Measurements from ENCODE around the gene DHX35. TPM values are rescaled to one million over a fixed set of nuclear protein-coding genes. Genes with fewer than 3 reads are reported as not detected.

Gene DHX35
- total and polyA plus RNA-seq, 4 donors: 13.6 to 14.8 (median 14.2) TPM

GRCh38 chr20:39075731-39076130 is 113.6 kb downstream of the DHX35 start:
- no peak for DNase-seq (ENCODE audit: low read depth in 4 of 6, low spot score in 6 of 6)
- Histone ChIP-seq H3K9me3 (ENCODE audit: control insufficient read depth, insufficient read depth, low read length) (no peaks in the 10 kb centered on the region), H3K4me3 (ENCODE audit: low read depth, low read length) (no peak overlapping the region), H3K4me1 (ENCODE audit: control insufficient read depth, insufficient read depth, low read length) (no peaks in the 10 kb centered on the region), H3K27me3 (ENCODE audit: control insufficient read depth, insufficient read depth, low read length) (no peaks in the 10 kb centered on the region), H3K36me3 (ENCODE audit: control insufficient read depth, insufficient read depth, low read length) (no peaks in the 10 kb centered on the region), H3K27ac (ENCODE audit: low read depth, low read length) (no peak overlapping the region)
- 82% methylated on average over 1 of the region's 2 CpGs for WGBS (ENCODE audit: insufficient coverage)

GRCh38 chr20:39076958-39077357 is 114.8 kb downstream of the DHX35 start:
- Histone ChIP-seq H3K4me1 (ENCODE audit: control insufficient read depth, insufficient read depth, low read length) (no peaks in the 10 kb centered on the region), H3K9me3 (ENCODE audit: control insufficient read depth, insufficient read depth, low read length) (no peaks in the 10 kb centered on the region), H3K27ac (ENCODE audit: low read depth, low read length) (no peak overlapping the region), H3K4me3 (ENCODE audit: low read depth, low read length) (no peak overlapping the region), H3K36me3 (ENCODE audit: control insufficient read depth, insufficient read depth, low read length) (no peaks in the 10 kb centered on the region), H3K27me3 (ENCODE audit: control insufficient read depth, insufficient read depth, low read length) (no peaks in the 10 kb centered on the region)
- DNase-seq (ENCODE audit: low read depth in 4 of 6, low spot score in 6 of 6): no peak
- 60% methylated on average over 5 of the region's 7 CpGs for WGBS (ENCODE audit: insufficient coverage)

- peaks cover 13% of the 10 kb centered on the region for H3K4me1 ChIP-seq (ENCODE audit: control insufficient read depth, insufficient read depth, low read length)
- WGBS (ENCODE audit: insufficient coverage): no CpG with 5 or more reads among the region's 1 CpG
Observed at GRCh38 chr20:39080326-39080725, 118.2 kb downstream of the DHX35 start.

GRCh38 chr20:39081255-39081654 is 119.1 kb downstream of the DHX35 start:
- H3K27me3 ChIP-seq (ENCODE audit: control insufficient read depth, insufficient read depth, low read length): no peaks in the 10 kb centered on the region
- no peaks in the 10 kb centered on the region for H3K9me3 ChIP-seq (ENCODE audit: control insufficient read depth, insufficient read depth, low read length)
- no peaks in the 10 kb centered on the region for H3K36me3 ChIP-seq (ENCODE audit: control insufficient read depth, insufficient read depth, low read length)
- 6% methylated on average over 3 of the region's 5 CpGs for WGBS (ENCODE audit: insufficient coverage)
- peak; percentile 43 to 93 (median 71) for DNase-seq (ENCODE audit: low read depth in 4 of 6, low spot score in 6 of 6)
- H3K27ac ChIP-seq (ENCODE audit: low read depth, low read length): no peak overlapping the region
- H3K4me1 ChIP-seq (ENCODE audit: control insufficient read depth, insufficient read depth, low read length): peaks cover 13% of the 10 kb centered on the region
- no peak overlapping the region for H3K4me3 ChIP-seq (ENCODE audit: low read depth, low read length)

More at GRCh38 chr20:39080326-39080725, 118.2 kb downstream of the DHX35 start:
- Histone ChIP-seq H3K36me3 (ENCODE audit: control insufficient read depth, insufficient read depth, low read length) (no peaks in the 10 kb centered on the region), H3K4me3 (ENCODE audit: low read depth, low read length) (no peak overlapping the region), H3K27me3 (ENCODE audit: control insufficient read depth, insufficient read depth, low read length) (no peaks in the 10 kb centered on the region), H3K27ac (ENCODE audit: low read depth, low read length) (no peak overlapping the region), H3K9me3 (ENCODE audit: control insufficient read depth, insufficient read depth, low read length) (no peaks in the 10 kb centered on the region)
- no peak for DNase-seq (ENCODE audit: low read depth in 4 of 6, low spot score in 6 of 6)

GRCh38 chr20:39082622-39083398 is 120.7 kb downstream of the DHX35 start:
- H3K36me3 ChIP-seq (ENCODE audit: control insufficient read depth, insufficient read depth, low read length): no peaks in the 10 kb centered on the region
- no peak for DNase-seq (ENCODE audit: low read depth in 4 of 6, low spot score in 6 of 6)
- no peak overlapping the region for H3K27ac ChIP-seq (ENCODE audit: low read depth, low read length)
- H3K27me3 ChIP-seq (ENCODE audit: control insufficient read depth, insufficient read depth, low read length): no peaks in the 10 kb centered on the region
- no peak overlapping the region for H3K4me3 ChIP-seq (ENCODE audit: low read depth, low read length)
- 66% methylated on average over 5 of the region's 8 CpGs for WGBS (ENCODE audit: insufficient coverage)
- no peaks in the 10 kb centered on the region for H3K9me3 ChIP-seq (ENCODE audit: control insufficient read depth, insufficient read depth, low read length)
- H3K4me1 ChIP-seq (ENCODE audit: control insufficient read depth, insufficient read depth, low read length): peaks cover 13% of the 10 kb centered on the region

- no peak for DNase-seq (ENCODE audit: low read depth in 4 of 6, low spot score in 6 of 6)
- Histone ChIP-seq H3K4me3 (ENCODE audit: low read depth, low read length) (no peak overlapping the region), H3K9me3 (ENCODE audit: control insufficient read depth, insufficient read depth, low read length) (no peaks in the 10 kb centered on the region), H3K36me3 (ENCODE audit: control insufficient read depth, insufficient read depth, low read length) (no peaks in the 10 kb centered on the region), H3K4me1 (ENCODE audit: control insufficient read depth, insufficient read depth, low read length) (peaks cover 13% of the 10 kb centered on the region), H3K27ac (ENCODE audit: low read depth, low read length) (no peak overlapping the region), H3K27me3 (ENCODE audit: control insufficient read depth, insufficient read depth, low read length) (no peaks in the 10 kb centered on the region)
- WGBS (ENCODE audit: insufficient coverage): 46% methylated on average over 5 of the region's 6 CpGs
Observed at GRCh38 chr20:39083761-39084160, 121.6 kb downstream of the DHX35 start.

- no peak for DNase-seq (ENCODE audit: low read depth in 4 of 6, low spot score in 6 of 6)
Observed at GRCh38 chr20:39089029-39089428, 126.9 kb downstream of the DHX35 start.

More at GRCh38 chr20:39089029-39089428, 126.9 kb downstream of the DHX35 start:
- Histone ChIP-seq H3K36me3 (ENCODE audit: control insufficient read depth, insufficient read depth, low read length) (no peaks in the 10 kb centered on the region), H3K27ac (ENCODE audit: low read depth, low read length) (no peak overlapping the region), H3K9me3 (ENCODE audit: control insufficient read depth, insufficient read depth, low read length) (no peaks in the 10 kb centered on the region), H3K4me1 (ENCODE audit: control insufficient read depth, insufficient read depth, low read length) (peaks cover 8% of the 10 kb centered on the region), H3K4me3 (ENCODE audit: low read depth, low read length) (no peak overlapping the region), H3K27me3 (ENCODE audit: control insufficient read depth, insufficient read depth, low read length) (no peaks in the 10 kb centered on the region)
- no CpG with 5 or more reads among the region's 1 CpG for WGBS (ENCODE audit: insufficient coverage)

Small RNAs within 50 kb of the gene (small RNA-seq; reads per million reads assigned to genes)
- gene AL023803.1 (ENCODE audit: low replicate concordance): not detected

Other genes with a start within 250 kb of the DHX35 start
- gene SLC32A1, start 237.9 kb upstream of the DHX35 start, total RNA-seq: 10 to 100 TPM in 1 of 2 donors, 1 to 10 TPM in 1; 3.1 to 18.5 TPM
- 10 to 100 TPM; 44.1 to 51.5 TPM for gene SLC32A1, start 237.9 kb upstream of the DHX35 start, polyA plus RNA-seq (ENCODE audit: insufficient read length in 2 of 2)
- gene ACTR5, start 213.9 kb upstream of the DHX35 start, total RNA-seq: 1 to 10 TPM; 7.1 to 8.8 TPM
- 10 to 100 TPM in 1 of 2 donors, 1 to 10 TPM in 1; 9.0 to 10.9 TPM for gene ACTR5, start 213.9 kb upstream of the DHX35 start, polyA plus RNA-seq (ENCODE audit: insufficient read length in 2 of 2)
- 10 to 100 TPM; 22.0 to 28.6 TPM for gene PPP1R16B, start 156.6 kb upstream of the DHX35 start, total RNA-seq
- 10 to 100 TPM; 47.0 to 55.2 TPM for gene PPP1R16B, start 156.6 kb upstream of the DHX35 start, polyA plus RNA-seq (ENCODE audit: insufficient read length in 2 of 2)
- gene FAM83D, start 35.9 kb upstream of the DHX35 start, total RNA-seq: 1 to 10 TPM; 5.8 to 8.1 TPM
- 10 to 100 TPM; 11.5 to 11.6 TPM for gene FAM83D, start 35.9 kb upstream of the DHX35 start, polyA plus RNA-seq (ENCODE audit: insufficient read length in 2 of 2)

Data from spinal cord (tissue), 10 donors.